ENCODE results near the gene DAP3.
"Not testable (repeated sequence)": the region's sequence is repeated elsewhere in the genome, so short reads cannot be mapped to it uniquely, and the experiment has no call there.

DAP3 gene

DNA sequence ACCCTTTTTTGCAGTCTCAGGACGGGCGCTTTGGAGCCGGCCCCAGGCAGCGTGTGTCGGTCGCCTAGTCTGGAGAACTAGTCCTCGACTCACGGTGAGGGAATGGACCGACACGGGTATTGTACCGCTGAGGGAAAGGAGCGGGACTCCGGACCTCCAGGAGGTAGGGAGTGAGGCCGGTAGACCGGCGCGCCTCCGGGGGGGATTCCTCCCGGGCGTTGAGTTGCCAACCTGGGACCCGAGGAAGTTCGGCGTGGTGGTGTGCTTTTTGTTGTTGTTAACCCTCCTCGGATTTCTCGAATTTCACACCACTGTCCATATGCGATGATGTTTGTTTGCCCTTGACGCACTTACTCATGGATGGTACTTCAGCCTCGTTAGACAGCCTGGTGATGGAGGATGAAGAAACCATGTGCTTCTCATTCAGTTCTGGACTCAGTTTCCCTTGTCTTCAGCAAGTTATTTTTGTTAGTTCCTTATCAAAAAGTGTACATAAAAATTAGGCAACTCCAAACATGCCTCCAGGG lies at the start of gene DAP3:
Gene DAP3, plus strand, starts transcription at position 11 of the 527 bp plus-strand sequence. CDS start 20,689 bp downstream, outside the sequence.
- not testable (repeated sequence) for ATAC-seq

DNA sequence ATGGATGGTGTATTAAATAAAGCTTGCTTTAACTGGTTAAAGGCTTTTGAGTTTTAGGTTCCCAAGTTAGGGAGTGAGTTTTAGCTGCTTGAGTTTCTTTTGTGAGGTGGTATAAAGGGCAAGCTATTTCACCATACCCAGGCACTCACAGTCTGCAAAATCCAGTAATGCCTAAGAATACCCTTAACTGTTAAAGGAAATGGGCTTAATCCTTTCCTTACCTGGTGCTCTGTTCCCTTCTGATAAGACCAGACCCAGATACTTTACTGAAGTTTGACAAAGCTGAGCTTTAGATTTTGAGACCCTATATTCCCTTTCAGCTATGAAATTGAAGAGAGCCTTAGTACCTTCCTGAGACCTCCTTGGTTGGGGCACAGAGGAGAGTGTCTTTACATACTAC lies 48.5 kb upstream of the DAP3 start:
- TF ChIP-seq RARB (CRISPR knock-in tag; IDR thresholded peaks at IDR 0.05) (no peak), GLIS3 (CRISPR knock-in tag; IDR thresholded peaks at IDR 0.05) (no peak), ZFP30 (CRISPR knock-in tag; IDR thresholded peaks at IDR 0.05) (no peak), OSR1 (CRISPR knock-in tag; IDR thresholded peaks at IDR 0.05) (no peak), ZNF70 (CRISPR knock-in tag; IDR thresholded peaks at IDR 0.05) (no peak), ARNTL (CRISPR knock-in tag; IDR thresholded peaks at IDR 0.05; ENCODE audit: borderline replicate concordance, low read depth) (no peak)
- TF ChIP-seq, protein P1, sequence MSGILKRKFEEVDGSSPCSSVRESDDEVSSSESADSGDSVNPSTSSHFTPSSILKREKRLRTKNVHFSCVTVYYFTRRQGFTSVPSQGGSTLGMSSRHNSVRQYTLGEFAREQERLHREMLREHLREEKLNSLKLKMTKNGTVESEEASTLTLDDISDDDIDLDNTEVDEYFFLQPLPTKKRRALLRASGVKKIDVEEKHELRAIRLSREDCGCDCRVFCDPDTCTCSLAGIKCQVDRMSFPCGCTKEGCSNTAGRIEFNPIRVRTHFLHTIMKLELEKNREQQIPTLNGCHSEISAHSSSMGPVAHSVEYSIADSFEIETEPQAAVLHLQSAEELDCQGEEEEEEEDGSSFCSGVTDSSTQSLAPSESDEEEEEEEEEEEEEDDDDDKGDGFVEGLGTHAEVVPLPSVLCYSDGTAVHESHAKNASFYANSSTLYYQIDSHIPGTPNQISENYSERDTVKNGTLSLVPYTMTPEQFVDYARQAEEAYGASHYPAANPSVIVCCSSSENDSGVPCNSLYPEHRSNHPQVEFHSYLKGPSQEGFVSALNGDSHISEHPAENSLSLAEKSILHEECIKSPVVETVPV (CRISPR knock-in tag; IDR thresholded peaks at IDR 0.05) = no peak
- TF ChIP-seq, protein P2, sequence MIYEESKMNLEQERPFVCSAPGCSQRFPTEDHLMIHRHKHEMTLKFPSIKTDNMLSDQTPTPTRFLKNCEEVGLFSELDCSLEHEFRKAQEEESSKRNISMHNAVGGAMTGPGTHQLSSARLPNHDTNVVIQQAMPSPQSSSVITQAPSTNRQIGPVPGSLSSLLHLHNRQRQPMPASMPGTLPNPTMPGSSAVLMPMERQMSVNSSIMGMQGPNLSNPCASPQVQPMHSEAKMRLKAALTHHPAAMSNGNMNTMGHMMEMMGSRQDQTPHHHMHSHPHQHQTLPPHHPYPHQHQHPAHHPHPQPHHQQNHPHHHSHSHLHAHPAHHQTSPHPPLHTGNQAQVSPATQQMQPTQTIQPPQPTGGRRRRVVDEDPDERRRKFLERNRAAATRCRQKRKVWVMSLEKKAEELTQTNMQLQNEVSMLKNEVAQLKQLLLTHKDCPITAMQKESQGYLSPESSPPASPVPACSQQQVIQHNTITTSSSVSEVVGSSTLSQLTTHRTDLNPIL (CRISPR knock-in tag; IDR thresholded peaks at IDR 0.05; ENCODE audit: low read depth) = no peak
- TF ChIP-seq, protein P3, sequence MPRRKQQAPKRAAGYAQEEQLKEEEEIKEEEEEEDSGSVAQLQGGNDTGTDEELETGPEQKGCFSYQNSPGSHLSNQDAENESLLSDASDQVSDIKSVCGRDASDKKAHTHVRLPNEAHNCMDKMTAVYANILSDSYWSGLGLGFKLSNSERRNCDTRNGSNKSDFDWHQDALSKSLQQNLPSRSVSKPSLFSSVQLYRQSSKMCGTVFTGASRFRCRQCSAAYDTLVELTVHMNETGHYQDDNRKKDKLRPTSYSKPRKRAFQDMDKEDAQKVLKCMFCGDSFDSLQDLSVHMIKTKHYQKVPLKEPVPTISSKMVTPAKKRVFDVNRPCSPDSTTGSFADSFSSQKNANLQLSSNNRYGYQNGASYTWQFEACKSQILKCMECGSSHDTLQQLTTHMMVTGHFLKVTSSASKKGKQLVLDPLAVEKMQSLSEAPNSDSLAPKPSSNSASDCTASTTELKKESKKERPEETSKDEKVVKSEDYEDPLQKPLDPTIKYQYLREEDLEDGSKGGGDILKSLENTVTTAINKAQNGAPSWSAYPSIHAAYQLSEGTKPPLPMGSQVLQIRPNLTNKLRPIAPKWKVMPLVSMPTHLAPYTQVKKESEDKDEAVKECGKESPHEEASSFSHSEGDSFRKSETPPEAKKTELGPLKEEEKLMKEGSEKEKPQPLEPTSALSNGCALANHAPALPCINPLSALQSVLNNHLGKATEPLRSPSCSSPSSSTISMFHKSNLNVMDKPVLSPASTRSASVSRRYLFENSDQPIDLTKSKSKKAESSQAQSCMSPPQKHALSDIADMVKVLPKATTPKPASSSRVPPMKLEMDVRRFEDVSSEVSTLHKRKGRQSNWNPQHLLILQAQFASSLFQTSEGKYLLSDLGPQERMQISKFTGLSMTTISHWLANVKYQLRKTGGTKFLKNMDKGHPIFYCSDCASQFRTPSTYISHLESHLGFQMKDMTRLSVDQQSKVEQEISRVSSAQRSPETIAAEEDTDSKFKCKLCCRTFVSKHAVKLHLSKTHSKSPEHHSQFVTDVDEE (CRISPR knock-in tag; IDR thresholded peaks at IDR 0.05) = no peak
- ATAC-seq = no peak

DNA sequence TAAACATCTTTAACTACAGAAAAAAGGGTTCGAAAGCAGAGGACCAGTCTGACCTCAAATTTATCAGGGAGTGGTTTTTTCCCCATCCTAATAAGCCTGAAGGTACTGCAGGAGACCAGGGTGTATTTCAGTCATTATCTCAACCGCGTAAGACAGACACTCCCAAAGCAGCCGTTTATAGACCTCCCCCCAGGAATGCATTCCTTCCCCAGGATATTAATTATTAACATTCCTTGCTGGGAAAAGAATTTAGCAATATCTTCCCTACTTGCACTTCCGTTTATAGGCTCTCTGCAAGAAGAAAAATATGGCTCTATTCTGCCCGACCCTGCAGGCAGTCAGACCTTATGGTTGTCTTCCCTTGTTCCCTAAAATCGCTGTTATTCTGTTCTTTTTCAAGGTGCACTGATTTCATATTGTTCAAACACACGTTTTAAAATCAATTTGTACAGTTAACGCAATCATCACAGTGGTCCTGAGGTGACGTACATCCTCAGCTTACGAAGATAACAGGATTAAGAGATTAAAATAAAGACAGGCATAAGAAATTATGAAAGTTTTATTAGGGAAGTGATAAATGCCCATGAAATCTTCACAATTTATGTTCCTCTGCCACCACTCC lies 46.2 kb upstream of the DAP3 start:
- not testable (repeated sequence) for ATAC-seq

DNA sequence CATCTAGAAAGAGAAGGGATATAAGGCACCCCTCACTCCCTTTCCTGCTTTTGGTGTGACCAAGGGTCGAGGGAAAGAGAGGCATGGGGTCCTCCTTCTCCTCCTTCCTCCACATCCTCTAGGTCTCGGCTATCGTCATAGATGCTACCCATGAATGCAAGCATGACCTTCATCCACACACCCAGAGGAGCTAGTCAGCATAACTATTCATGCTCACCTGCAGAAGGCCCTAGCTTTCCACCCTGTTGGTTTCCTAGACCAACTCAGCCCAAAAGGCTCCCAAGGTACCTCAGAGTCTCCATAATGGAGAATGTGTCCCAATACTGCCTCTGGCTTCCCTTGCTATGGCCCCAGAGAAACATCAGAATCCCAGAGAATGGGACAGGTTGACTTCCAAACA lies 45.7 kb upstream of the DAP3 start:
- no peak for ATAC-seq
- TF ChIP-seq, protein P1 (CRISPR knock-in tag; IDR thresholded peaks at IDR 0.05) = no peak
- TF ChIP-seq, protein P2 (CRISPR knock-in tag; IDR thresholded peaks at IDR 0.05; ENCODE audit: low read depth) = no peak
- TF ChIP-seq ZNF565 (CRISPR knock-in tag; conservative IDR thresholded peaks at IDR 0.05; ENCODE audit: low read depth) (no peak), OSR1 (CRISPR knock-in tag; IDR thresholded peaks at IDR 0.05) (no peak), PPARA (CRISPR knock-in tag; IDR thresholded peaks at IDR 0.05; ENCODE audit: borderline replicate concordance) (no peak), ZNF70 (CRISPR knock-in tag; IDR thresholded peaks at IDR 0.05) (no peak), ARNTL (CRISPR knock-in tag; IDR thresholded peaks at IDR 0.05; ENCODE audit: borderline replicate concordance, low read depth) (no peak), TCF4 (CRISPR knock-in tag; IDR thresholded peaks at IDR 0.05; ENCODE audit: borderline replicate concordance) (no peak), TOX (CRISPR knock-in tag; IDR thresholded peaks at IDR 0.05; ENCODE audit: borderline replicate concordance) (no peak), RARB (CRISPR knock-in tag; IDR thresholded peaks at IDR 0.05) (no peak), GLIS3 (CRISPR knock-in tag; IDR thresholded peaks at IDR 0.05) (no peak), ZFP3 (CRISPR knock-in tag; IDR thresholded peaks at IDR 0.05) (no peak), SNAI2 (CRISPR knock-in tag; IDR thresholded peaks at IDR 0.05) (no peak), ZFP30 (CRISPR knock-in tag; IDR thresholded peaks at IDR 0.05) (no peak), BACH2 (CRISPR knock-in tag; IDR thresholded peaks at IDR 0.05; ENCODE audit: borderline replicate concordance) (no peak), CSDC2 (CRISPR knock-in tag; IDR thresholded peaks at IDR 0.05) (no peak), ZC3H10 (CRISPR knock-in tag; IDR thresholded peaks at IDR 0.05) (no peak)
- TF ChIP-seq, protein P3 (CRISPR knock-in tag; IDR thresholded peaks at IDR 0.05) = no peak
- TF ChIP-seq, protein P4, sequence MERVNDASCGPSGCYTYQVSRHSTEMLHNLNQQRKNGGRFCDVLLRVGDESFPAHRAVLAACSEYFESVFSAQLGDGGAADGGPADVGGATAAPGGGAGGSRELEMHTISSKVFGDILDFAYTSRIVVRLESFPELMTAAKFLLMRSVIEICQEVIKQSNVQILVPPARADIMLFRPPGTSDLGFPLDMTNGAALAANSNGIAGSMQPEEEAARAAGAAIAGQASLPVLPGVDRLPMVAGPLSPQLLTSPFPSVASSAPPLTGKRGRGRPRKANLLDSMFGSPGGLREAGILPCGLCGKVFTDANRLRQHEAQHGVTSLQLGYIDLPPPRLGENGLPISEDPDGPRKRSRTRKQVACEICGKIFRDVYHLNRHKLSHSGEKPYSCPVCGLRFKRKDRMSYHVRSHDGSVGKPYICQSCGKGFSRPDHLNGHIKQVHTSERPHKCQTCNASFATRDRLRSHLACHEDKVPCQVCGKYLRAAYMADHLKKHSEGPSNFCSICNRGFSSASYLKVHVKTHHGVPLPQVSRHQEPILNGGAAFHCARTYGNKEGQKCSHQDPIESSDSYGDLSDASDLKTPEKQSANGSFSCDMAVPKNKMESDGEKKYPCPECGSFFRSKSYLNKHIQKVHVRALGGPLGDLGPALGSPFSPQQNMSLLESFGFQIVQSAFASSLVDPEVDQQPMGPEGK (CRISPR knock-in tag; IDR thresholded peaks at IDR 0.05; ENCODE audit: borderline replicate concordance) = no peak

Data from SK-N-SH treated with all-trans-retinoic acid at 6 μM for 48 hours (cell line).